IMR-90 (cell line): ENCODE measurements around the gene OR10A5. TPM values are rescaled to one million over a fixed set of nuclear protein-coding genes. Genes with fewer than 3 reads are reported as not detected.

ENCODE experiments used
- ATAC-seq: fragments of 200-7000 bp; cut with Tn5 transposase; 2 replicates; pipeline ENCODE4 v1.9.1; 2020; ENCODE audit warnings: low read depth, mild to moderate bottlenecking, moderate library complexity
- BruUV-seq: library from RNA; stranded (reverse); fragments of 400-500 nt; replicated peaks from 2 replicates; lab custom pipeline; 2021; lab: Mats Ljungman, UMichigan
- CTCF ChIA-PET: fragments of 300-600 bp; formaldehyde crosslinking; extraction: SDS; loops from one replicate; lab custom pipeline; 2021; ENCODE audit warnings: antibody characterized with exemption; lab: Yijun Ruan, JAX
- POLR2A ChIA-PET: fragments of 300-600 bp; sonication (Branson Sonifier 250); formaldehyde crosslinking; loops from one replicate; lab custom pipeline; 2022; ENCODE audit warnings: antibody characterized with exemption; ENCODE audit not compliant: unreplicated experiment; lab: Charles Lee
- DNase-seq: peaks from one replicate; pipeline ENCODE4 v3.0.0; 2013
- H2AFZ ChIP-seq: replicated peaks from 2 replicates; pipeline ENCODE3; 2013; ENCODE audit warnings: low read length, mild to moderate bottlenecking; ENCODE audit not compliant: poor library complexity
- H2AK5ac ChIP-seq: 2 replicates; pipeline ENCODE4 v1.6.1; 2013; ENCODE audit warnings: low read depth, low read length, inconsistent platforms
- H2AK9ac ChIP-seq: replicated peaks from 2 replicates; pipeline ENCODE3; 2013; ENCODE audit warnings: mild to moderate bottlenecking, low read depth, low read length, moderate library complexity; ENCODE audit not compliant: poor library complexity
- H2BK120ac ChIP-seq: 2 replicates; pipeline ENCODE4 v1.6.1; 2013; ENCODE audit warnings: low read depth, low read length, inconsistent platforms
- H2BK15ac ChIP-seq: 3 replicates; pipeline ENCODE4 v1.6.1; 2013; ENCODE audit warnings: low read depth, low read length, inconsistent platforms
- H2BK20ac ChIP-seq: 2 replicates; pipeline ENCODE4 v1.6.1; 2013; ENCODE audit warnings: low read depth, mild to moderate bottlenecking, inconsistent platforms, low read length, moderate library complexity
- H2BK5ac ChIP-seq: 2 replicates; pipeline ENCODE4 v1.6.1; 2013; ENCODE audit warnings: mild to moderate bottlenecking, low read depth, low read length, inconsistent platforms; ENCODE audit not compliant: poor library complexity, severe bottlenecking
- H3K14ac ChIP-seq: replicated peaks from 2 replicates; pipeline ENCODE4 v1.6.1; 2013; ENCODE audit warnings: low read depth, low read length, inconsistent platforms
- H3K18ac ChIP-seq: 2 replicates; pipeline ENCODE4 v1.6.1; 2013; ENCODE audit warnings: low read depth, low read length, control low read depth
- H3K23ac ChIP-seq: 2 replicates; pipeline ENCODE4 v1.6.1; 2013; ENCODE audit warnings: low read depth, low read length, inconsistent platforms
- H3K27ac ChIP-seq: 2 replicates; pipeline ENCODE4 v1.5.1; 2013; ENCODE audit warnings: mild to moderate bottlenecking, control low read depth, low read length; ENCODE audit not compliant: insufficient read depth
- H3K27me3 ChIP-seq: 2 replicates; pipeline ENCODE4 v1.6.1; 2013; ENCODE audit warnings: low read length; ENCODE audit not compliant: control insufficient read depth, insufficient read depth
- H3K36me3 ChIP-seq: 2 replicates; pipeline ENCODE4 v1.6.1; 2013; ENCODE audit warnings: low read length, mixed read lengths; ENCODE audit not compliant: control insufficient read depth, insufficient read depth
- H3K4ac ChIP-seq: 2 replicates; pipeline ENCODE4 v1.6.1; 2013; ENCODE audit warnings: low read depth, low read length, inconsistent platforms
- H3K4me1 ChIP-seq: 2 replicates; pipeline ENCODE4 v1.6.1; 2013; ENCODE audit warnings: low read length, mixed read lengths; ENCODE audit not compliant: control insufficient read depth, insufficient read depth
- H3K4me2 ChIP-seq: 2 replicates; pipeline ENCODE4 v1.6.1; 2013; ENCODE audit warnings: low read depth, mild to moderate bottlenecking, control low read depth, low read length, moderate library complexity
- H3K4me3 ChIP-seq: 2 replicates; pipeline ENCODE4 v1.5.1; 2013; ENCODE audit warnings: low read depth, mild to moderate bottlenecking, control low read depth, low read length, moderate library complexity; ENCODE audit not compliant: insufficient read depth
- H3K56ac ChIP-seq: 2 replicates; pipeline ENCODE4 v1.6.1; 2013; ENCODE audit warnings: low read length, inconsistent platforms; ENCODE audit not compliant: insufficient read depth; ENCODE audit errors: extremely low read depth
- H3K79me1 ChIP-seq, 2 experiments: 2 replicates each; pipeline ENCODE4 v1.6.1; 2013; ENCODE audit warnings: low read length in 2 of 2, inconsistent platforms in 1 of 2, low read depth in 1 of 2
- H3K9ac ChIP-seq: 2 replicates; pipeline ENCODE4 v1.6.1; 2013; ENCODE audit warnings: low read depth, low read length, control low read depth
- H3K9me1 ChIP-seq: 2 replicates; pipeline ENCODE4 v1.6.1; 2013; ENCODE audit warnings: low read length, inconsistent platforms; ENCODE audit not compliant: insufficient read depth
- H3K9me3 ChIP-seq: 2 replicates; pipeline ENCODE4 v1.6.1; 2013; ENCODE audit warnings: low read length; ENCODE audit not compliant: control insufficient read depth, insufficient read depth
- H4K20me1 ChIP-seq: 2 replicates; pipeline ENCODE4 v1.6.1; 2013; ENCODE audit warnings: low read length, inconsistent platforms; ENCODE audit not compliant: insufficient read depth
- H4K5ac ChIP-seq: 2 replicates; pipeline ENCODE4 v1.6.1; 2013; ENCODE audit warnings: mild to moderate bottlenecking, low read depth, low read length, control low read depth
- H4K8ac ChIP-seq, 2 experiments: 2 replicates each; pipeline ENCODE4 v1.6.1; 2013; ENCODE audit warnings: low read depth in 2 of 2, low read length in 2 of 2, control low read depth in 1 of 2, inconsistent platforms in 1 of 2
- H4K91ac ChIP-seq: 2 replicates; pipeline ENCODE4 v1.6.1; 2013; ENCODE audit warnings: low read depth, low read length, inconsistent platforms; ENCODE audit not compliant: insufficient read depth
- BHLHE40 ChIP-seq: fragments of 150-350 bp; IDR thresholded peaks from 2 replicates; pipeline ENCODE4 v1.6.1; 2016; ENCODE audit warnings: mild to moderate bottlenecking, low read depth, low read length
- CEBPB ChIP-seq: IDR thresholded peaks from 2 replicates; pipeline ENCODE4 v1.6.1; 2012; ENCODE audit warnings: low read depth, low read length, improper control_type of control experiment
- CHD1 ChIP-seq: IDR thresholded peaks from 2 replicates; pipeline ENCODE4 v1.6.1; 2012; ENCODE audit warnings: low read depth, low read length, improper control_type of control experiment
- FOS ChIP-seq: fragments of 150-350 bp; IDR thresholded peaks from 2 replicates; pipeline ENCODE4 v1.6.1; 2016; ENCODE audit warnings: low read depth, low read length
- MXI1 ChIP-seq: IDR thresholded peaks from 2 replicates; pipeline ENCODE4 v1.6.1; 2012; ENCODE audit warnings: low read depth, mild to moderate bottlenecking, low read length, moderate library complexity, borderline replicate concordance
- NFE2L2 ChIP-seq: fragments of 150-350 bp; IDR thresholded peaks from 2 replicates; pipeline ENCODE4 v1.6.1; 2016; ENCODE audit warnings: low read depth, mild to moderate bottlenecking, low read length
- SMC3 ChIP-seq: fragments of 150-350 bp; IDR thresholded peaks from 2 replicates; pipeline ENCODE4 v1.6.1; 2016; ENCODE audit warnings: low read depth, mild to moderate bottlenecking, antibody characterized with exemption, low read length, moderate library complexity
- WGBS, 2 experiments: methylation state at CpG; one replicate each; pipeline versions ENCODE4 v1.1.5 to v1.1.7; 2013; ENCODE audit warnings: missing lambda C conversion rate in 2 of 2; ENCODE audit not compliant: insufficient read length in 1 of 2; ENCODE audit errors: extremely low coverage in 2 of 2; 5-methylcytosine and 5-hydroxymethylcytosine counted together
- dilution Hi-C: fragments of 300-500 bp; cut with HindIII; formaldehyde crosslinking; loops from one replicate; pipeline ENCODE4 v1.14.3; 2018; ENCODE audit warnings: low sequenced_read_pairs; ENCODE audit not compliant: unreplicated experiment
- in situ Hi-C: fragments of 300-500 bp; cut with MboI; formaldehyde crosslinking; loops from 3 replicates; pipeline ENCODE4 v1.14.3; 2019; ENCODE audit warnings: low sequenced_read_pairs, inconsistent platforms, mixed read lengths
- intact Hi-C: fragments of 100-400 bp; cut with micrococcal nuclease; formaldehyde crosslinking; loops from 2 replicates; pipeline ENCODE4 v1.10.0; 2022
- polyA plus RNA-seq, 3 experiments: library from polyadenylated mRNA; depleted of rRNA; stranded (reverse); fragments of >200 nt; gene quantifications; 2 replicates each; pipeline ENCODE4 v1.2.3, GENCODE V29; 2012; ENCODE audit warnings: low replicate concordance in 1 of 3
- total RNA-seq: library from RNA; depleted of rRNA; stranded (reverse); fragments of >200 nt; gene quantifications from 2 replicates; pipeline ENCODE4 v1.2.3, GENCODE V29; 2012
- TF ChIP-seq, protein P1 (sequence below): fragments of 150-350 bp; IDR thresholded peaks from 2 replicates; pipeline ENCODE4 v1.6.1; 2016; ENCODE audit warnings: low read depth, mild to moderate bottlenecking, low read length, moderate library complexity, borderline replicate concordance

The OR10A5 gene
- total and polyA plus RNA-seq, 2 of the 4 experiments (the other 2 are of a cell fraction), result not detected

DNA sequence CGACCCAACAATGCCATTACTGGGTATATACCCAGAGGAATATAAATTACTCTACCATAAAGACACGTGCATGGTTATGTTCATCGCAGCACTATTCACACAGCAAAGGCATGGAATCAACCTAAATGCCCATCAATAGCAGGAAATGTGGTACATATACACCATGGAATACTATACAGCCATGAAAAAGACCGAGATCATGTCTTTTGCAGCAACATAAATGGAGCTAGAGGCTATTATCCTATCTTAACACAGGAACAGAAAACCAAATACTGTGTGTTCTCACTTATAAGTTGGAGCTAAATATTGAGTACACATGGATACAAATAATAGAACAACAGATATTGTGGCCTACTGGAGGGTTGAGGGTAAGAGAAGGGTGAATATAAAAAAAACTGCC lies 43.3 kb downstream of the OR10A5 start:
- Histone ChIP-seq H4K5ac (no peak overlapping the region), H3K27me3 (no peaks in the 10 kb centered on the region), H3K4me1 (no peaks in the 10 kb centered on the region), H3K4ac (no peak overlapping the region), H3K79me1 (no peaks in the 10 kb centered on the region), H2BK5ac (no peak overlapping the region), H3K9me1 (no peaks in the 10 kb centered on the region), H2AK5ac (no peak overlapping the region), H4K8ac (no peak overlapping the region), H2AK9ac (no peak overlapping the region), H3K4me3 (no peak overlapping the region), H3K14ac (no peak overlapping the region), H4K20me1 (no peaks in the 10 kb centered on the region), H3K27ac (no peak overlapping the region), H2AFZ (no peak overlapping the region), H3K18ac (no peak overlapping the region), H3K4me2 (no peak overlapping the region), H3K9me3 (no peaks in the 10 kb centered on the region), H2BK20ac (no peak overlapping the region), H3K56ac (no peak overlapping the region), H3K36me3 (no peaks in the 10 kb centered on the region), H3K23ac (no peak overlapping the region), H2BK120ac (no peak overlapping the region), H4K91ac (no peak overlapping the region), H3K9ac (no peak overlapping the region), H2BK15ac (no peak overlapping the region)
- ATAC-seq (no peak), DNase-seq (no peak)
- intact Hi-C loops, result no loop called here
- in situ Hi-C loops, result no loop called here
- TF ChIP-seq MXI1 (no peak), CHD1 (no peak), SMC3 (no peak), NFE2L2 (no peak), FOS (no peak), BHLHE40 (no peak), CEBPB (no peak)
- TF ChIP-seq, protein P1, sequence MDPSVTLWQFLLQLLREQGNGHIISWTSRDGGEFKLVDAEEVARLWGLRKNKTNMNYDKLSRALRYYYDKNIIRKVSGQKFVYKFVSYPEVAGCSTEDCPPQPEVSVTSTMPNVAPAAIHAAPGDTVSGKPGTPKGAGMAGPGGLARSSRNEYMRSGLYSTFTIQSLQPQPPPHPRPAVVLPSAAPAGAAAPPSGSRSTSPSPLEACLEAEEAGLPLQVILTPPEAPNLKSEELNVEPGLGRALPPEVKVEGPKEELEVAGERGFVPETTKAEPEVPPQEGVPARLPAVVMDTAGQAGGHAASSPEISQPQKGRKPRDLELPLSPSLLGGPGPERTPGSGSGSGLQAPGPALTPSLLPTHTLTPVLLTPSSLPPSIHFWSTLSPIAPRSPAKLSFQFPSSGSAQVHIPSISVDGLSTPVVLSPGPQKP, result no peak
- CTCF ChIA-PET, result no interaction called here
- dilution Hi-C loops, result no loop called here
- POLR2A ChIA-PET, result no interaction called here
- BruUV-seq, result no TSS peak
- no CpG with 5 or more reads among the region's 4 CpGs for WGBS, 2 experiments
